GM21529 (cell line): ENCODE data around the gene ZNG1C.
"Not testable (repeated sequence)": the region's sequence is repeated elsewhere in the genome, so short reads cannot be mapped to it uniquely, and the experiment has no call there.

Experiments
- ATAC-seq: cut with Tn5 transposase; IDR thresholded peaks from one replicate; pipeline ENCODE4 v1.9.1; 2021; ENCODE audit not compliant: unreplicated experiment

ZNG1C gene

DNA sequence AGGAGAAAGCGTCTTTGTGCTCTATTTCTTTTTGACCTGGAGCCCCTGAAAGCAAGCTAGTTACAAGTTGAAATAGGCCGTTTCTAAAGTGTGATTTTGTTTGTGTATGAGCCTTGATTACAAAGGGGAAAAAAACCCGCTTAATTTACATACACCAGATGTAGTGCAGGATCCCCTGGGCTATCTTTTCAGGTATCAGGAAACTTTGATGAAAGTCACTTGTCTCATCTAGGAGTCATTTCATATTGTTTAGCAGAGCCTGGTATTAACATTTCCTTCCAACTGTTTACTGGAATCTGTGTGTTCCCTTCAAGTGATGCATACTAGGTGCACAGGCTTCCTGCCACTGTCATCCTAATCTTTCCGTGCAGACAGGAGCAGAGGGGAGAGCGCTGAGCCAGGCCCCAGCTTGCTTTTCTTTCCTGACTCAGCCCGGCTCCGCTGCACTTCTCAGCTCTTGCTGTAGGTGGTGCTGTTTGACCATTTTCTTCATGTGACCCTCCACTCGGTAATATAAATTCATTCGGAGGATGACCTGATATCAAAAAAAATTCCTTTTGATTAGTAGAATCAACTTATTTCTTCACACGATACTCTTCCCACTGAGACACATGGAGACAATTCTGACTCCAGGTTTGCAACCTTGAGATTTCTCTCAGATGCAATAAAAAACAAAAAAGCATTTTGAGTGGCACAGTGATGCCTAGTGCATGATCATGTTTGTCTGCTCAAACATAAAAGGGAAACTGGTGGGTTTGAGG, 100.7 kb downstream of the ZNG1C start:
- ATAC-seq: peak; percentile 79

DNA sequence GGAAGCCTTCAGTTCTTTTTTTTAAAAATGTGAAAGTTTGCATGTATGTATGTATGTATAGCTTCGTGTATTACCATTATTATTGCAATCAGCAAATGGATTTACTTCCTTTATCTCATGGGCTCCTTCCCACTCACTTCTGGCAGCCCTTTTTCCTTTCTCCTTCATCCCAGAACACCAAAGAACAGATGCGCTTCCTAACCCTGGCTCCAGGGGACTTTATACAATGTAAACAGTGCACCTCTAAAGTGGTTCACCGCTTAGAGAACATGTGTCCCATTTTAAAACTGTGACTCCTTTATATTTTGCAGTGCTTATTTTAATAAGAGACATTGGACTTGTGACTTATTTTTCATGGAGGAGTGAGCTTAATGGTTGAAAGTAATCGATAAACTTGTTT, 101.5 kb downstream of the ZNG1C start:
- not testable (repeated sequence) for ATAC-seq

DNA sequence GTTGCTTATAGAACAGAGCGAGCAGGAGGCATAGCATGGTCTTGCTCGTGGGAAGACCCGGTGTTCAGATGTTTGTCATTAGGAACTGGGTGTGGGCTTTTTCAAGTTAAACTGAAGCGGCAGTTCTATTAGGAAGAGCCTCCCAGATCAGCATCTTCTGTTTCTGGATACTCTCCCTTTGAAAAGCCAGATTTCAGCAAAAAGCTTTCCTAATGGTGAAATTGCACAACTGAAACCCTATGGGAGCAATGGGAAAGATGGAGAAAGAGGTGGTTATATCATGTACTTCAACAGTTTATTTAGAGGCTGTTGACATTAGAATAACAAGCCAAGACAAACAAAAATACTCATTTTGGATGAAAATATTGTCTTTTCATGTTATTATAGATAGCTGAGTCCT, 102.2 kb downstream of the ZNG1C start:
- ATAC-seq: not testable (repeated sequence)
